Mucosa of descending colon (tissue), 3 donors: ENCODE data around the gene NOSIP. TPM values are rescaled to one million over a fixed set of nuclear protein-coding genes. Genes with fewer than 3 reads are reported as not detected.
"Not testable (repeated sequence)": the region's sequence is repeated elsewhere in the genome, so short reads cannot be mapped to it uniquely, and the experiment has no call there.

Source experiments
- ATAC-seq: fragments of 200-7000 bp; cut with Tn5 transposase; one replicate; pipeline ENCODE4 v1.9.1; 2020; ENCODE audit warnings: mild to moderate bottlenecking, moderate library complexity
- DNase-seq, 3 donors: peaks; one replicate each; pipeline ENCODE4 v3.0.0-alpha.2; 2020
- H3K36me3 ChIP-seq: fragments of 200-600 bp; one replicate; pipeline ENCODE4 v1.8.0; 2021; ENCODE audit warnings: low read depth, mild to moderate bottlenecking
- H3K4me1 ChIP-seq: fragments of 200-600 bp; one replicate; pipeline ENCODE4 v1.8.0; 2021; ENCODE audit warnings: low read depth, mild to moderate bottlenecking
- H3K4me3 ChIP-seq: fragments of 200-600 bp; one replicate; pipeline ENCODE4 v1.8.0; 2021; ENCODE audit warnings: mild to moderate bottlenecking
- H3K9me3 ChIP-seq: fragments of 200-600 bp; one replicate; pipeline ENCODE4 v1.8.0; 2021; ENCODE audit warnings: mild to moderate bottlenecking
- intact Hi-C, 2 donors: fragments of 100-400 bp; cut with DNase I in 1 of 2; cut with micrococcal nuclease in 1 of 2; formaldehyde crosslinking; loops; one replicate each; pipeline versions ENCODE4 v1.11.0 to v1.11.1; 2022; cut with DNase I, micrococcal nuclease
- long read RNA-seq, 2 donors: library from polyadenylated mRNA; unstranded; transcript quantifications; one replicate each; pipeline ENCODE4 v2.0.0, GENCODE V29; 2019 to 2021
- total RNA-seq, 3 donors: library from RNA; stranded (reverse); fragmentation: NEBNext Ultra II Directional in 2 of 3; extraction: Animal tissue kit (Norgen Biotek cat#: 25700) in 2 of 3; gene quantifications; one replicate each; pipeline versions ENCODE4 v1.2.1 to v1.2.4, GENCODE V29; 2021 to 2023
- TF ChIP-seq, protein P1 (sequence below): fragments of 200-600 bp; IDR thresholded peaks from one replicate; pipeline ENCODE4 v1.8.0; 2022; ENCODE audit warnings: antibody characterized with exemption, mild to moderate bottlenecking
- donor health status: DM: no; HTN: no; CAD: no; lungs with moderate emphysema.
- donor health status: DM: no; HTN: no; CAD: no.
- donor health status: DM: no; HTN: yes; CAD: no.

Gene NOSIP
- 10 to 100 TPM; 59.2 to 72.5 (median 66.3) TPM for total RNA-seq
- long read RNA-seq, donor 1, transcript NOSIP-204 (9 exons, 1,005 nt) = major isoform, 21 of 36 reads
- long read RNA-seq, donor 1, partial matches to known transcripts = 8 of 36 reads
- long read RNA-seq, donor 1, other reads (novel, unspliced or antisense) = 4 of 36 reads
- long read RNA-seq, donor 2, transcript NOSIP-204 (9 exons, 1,005 nt) = major isoform, 20 of 42 reads
- long read RNA-seq, donor 2, partial matches to known transcripts = 12 of 42 reads
- long read RNA-seq, donor 2, other reads (novel, unspliced or antisense) = 7 of 42 reads

- DNase-seq = peak; percentile 96 to 97 (median 97)
- no peaks in the 10 kb centered on the region for H3K36me3 ChIP-seq
- H3K4me1 ChIP-seq = peaks cover 9% of the 10 kb centered on the region
- intact Hi-C loops = loop anchor here in 1 of 2 donors (10.0 kb wide), 1 partner anchor 104 kb away; the partner anchor contains the start of gene ADM5
- no peaks in the 10 kb centered on the region for H3K9me3 ChIP-seq
- ATAC-seq = peak; percentile 98
- H3K4me3 ChIP-seq = peak within 1 kb of the TSS; percentile 52
- TF ChIP-seq, protein P1, sequence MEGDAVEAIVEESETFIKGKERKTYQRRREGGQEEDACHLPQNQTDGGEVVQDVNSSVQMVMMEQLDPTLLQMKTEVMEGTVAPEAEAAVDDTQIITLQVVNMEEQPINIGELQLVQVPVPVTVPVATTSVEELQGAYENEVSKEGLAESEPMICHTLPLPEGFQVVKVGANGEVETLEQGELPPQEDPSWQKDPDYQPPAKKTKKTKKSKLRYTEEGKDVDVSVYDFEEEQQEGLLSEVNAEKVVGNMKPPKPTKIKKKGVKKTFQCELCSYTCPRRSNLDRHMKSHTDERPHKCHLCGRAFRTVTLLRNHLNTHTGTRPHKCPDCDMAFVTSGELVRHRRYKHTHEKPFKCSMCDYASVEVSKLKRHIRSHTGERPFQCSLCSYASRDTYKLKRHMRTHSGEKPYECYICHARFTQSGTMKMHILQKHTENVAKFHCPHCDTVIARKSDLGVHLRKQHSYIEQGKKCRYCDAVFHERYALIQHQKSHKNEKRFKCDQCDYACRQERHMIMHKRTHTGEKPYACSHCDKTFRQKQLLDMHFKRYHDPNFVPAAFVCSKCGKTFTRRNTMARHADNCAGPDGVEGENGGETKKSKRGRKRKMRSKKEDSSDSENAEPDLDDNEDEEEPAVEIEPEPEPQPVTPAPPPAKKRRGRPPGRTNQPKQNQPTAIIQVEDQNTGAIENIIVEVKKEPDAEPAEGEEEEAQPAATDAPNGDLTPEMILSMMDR = no peak
These were observed at the start of gene NOSIP for GRCh38 chr19:49580264-49581006. Gene NOSIP (minus strand): TSS chr19:49580556. CDS start chr19:49560691, 19,865 bp downstream.

DNA sequence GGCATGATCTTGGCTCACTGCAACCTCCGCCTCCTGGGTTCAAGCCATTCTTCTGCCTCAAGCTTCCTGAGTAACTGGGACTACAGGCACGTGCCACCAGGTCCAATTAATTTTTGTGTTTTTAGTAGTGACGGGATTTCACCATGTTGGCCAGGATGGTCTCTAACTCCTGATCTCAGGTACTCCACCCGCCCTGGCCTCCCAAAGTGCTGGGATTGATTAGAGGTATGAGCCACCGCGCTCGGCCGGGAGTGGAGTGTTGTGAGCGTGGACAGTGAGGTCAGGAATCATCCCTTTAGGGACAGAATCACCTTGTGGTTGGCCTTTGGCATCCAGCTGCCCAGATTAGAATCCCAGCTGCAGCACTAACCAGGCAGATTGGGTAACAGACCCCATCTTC lies 49.3 kb upstream of the NOSIP start:
- ATAC-seq (no peak), DNase-seq (no peak)
- no peak overlapping the region for H3K4me3 ChIP-seq
- TF ChIP-seq, protein P1 = no peak
- intact Hi-C loops = no loop called here
- H3K4me1 ChIP-seq = no peaks in the 10 kb centered on the region
- no peaks in the 10 kb centered on the region for H3K36me3 ChIP-seq
- no peaks in the 10 kb centered on the region for H3K9me3 ChIP-seq

DNA sequence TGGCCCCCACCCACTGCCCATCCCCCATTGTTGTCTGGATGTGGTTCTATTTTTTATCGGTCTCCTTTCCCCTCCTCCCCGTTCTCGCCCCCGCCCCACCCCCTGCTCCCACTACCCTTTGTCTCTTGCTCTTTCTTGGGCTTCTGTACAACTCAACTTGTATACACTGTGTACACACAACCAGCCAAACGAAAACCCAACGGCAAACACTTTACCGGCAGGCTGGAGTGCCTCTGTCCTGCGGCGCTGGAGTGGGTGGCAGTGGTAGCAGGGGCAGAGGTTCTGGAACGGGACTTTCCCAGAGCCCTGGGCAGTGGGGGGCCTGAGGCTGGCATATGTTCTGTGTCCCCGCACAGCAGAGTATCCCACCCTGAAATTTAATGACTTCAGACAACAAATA lies 45.9 kb upstream of the NOSIP start:
- TF ChIP-seq, protein P1 = no peak
- no peaks in the 10 kb centered on the region for H3K9me3 ChIP-seq
- no peak overlapping the region for H3K4me3 ChIP-seq
- intact Hi-C loops = no loop called here
- no peaks in the 10 kb centered on the region for H3K36me3 ChIP-seq
- ATAC-seq (no peak), DNase-seq (no peak)
- no peaks in the 10 kb centered on the region for H3K4me1 ChIP-seq

DNA sequence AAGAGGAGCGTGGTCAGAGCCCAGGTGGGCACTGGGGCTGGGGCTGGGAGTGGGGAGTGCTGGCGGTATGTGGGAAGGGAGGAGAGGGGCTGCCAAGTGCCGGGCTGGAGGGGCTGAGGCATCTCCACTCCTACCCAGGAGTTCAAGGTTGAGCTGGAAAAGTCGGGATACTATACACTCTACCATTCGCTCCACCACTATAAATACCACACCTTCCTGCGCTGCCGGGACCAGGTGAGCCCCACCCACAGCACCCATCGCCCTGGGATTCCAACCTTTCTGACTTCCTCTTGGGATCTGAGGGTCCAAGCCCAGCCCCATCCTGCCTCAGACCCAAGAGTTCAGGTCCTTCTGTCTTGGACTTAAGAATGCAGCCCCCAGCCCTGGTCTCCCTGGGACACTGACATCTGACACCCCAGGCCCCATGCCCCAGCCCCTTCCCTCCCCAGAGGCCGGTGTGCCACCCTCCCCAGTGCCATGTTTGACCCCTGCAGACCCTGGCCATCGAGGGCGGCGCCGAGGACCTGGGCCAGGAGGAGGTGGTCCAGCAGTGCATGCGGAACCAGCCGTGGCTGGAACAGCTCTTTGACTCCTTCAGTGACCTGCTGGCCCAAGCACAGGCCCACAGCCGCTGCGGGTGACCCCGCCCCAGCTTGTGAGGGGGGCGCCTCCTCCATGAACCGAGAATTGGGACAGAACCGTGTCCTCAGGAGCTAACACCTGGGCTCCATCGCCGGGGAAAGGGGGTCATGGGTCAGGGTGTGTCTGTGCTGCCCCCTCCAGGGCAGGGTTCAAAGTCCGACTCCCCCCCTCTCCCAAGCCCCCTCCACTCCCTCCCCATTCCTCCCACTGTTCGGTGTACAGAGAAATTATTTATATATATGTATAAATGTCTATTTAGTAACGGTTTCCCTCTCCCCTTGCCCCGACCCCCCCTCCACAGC lies 44.9 kb upstream of the NOSIP start:
- peak; percentile 34 for ATAC-seq
- H3K9me3 ChIP-seq = no peaks in the 10 kb centered on the region
- no peaks in the 10 kb centered on the region for H3K4me1 ChIP-seq
- intact Hi-C loops = no loop called here
- TF ChIP-seq, protein P1 = no peak
- no peak for DNase-seq
- H3K36me3 ChIP-seq = no peaks in the 10 kb centered on the region
- H3K4me3 ChIP-seq = no peak overlapping the region

DNA sequence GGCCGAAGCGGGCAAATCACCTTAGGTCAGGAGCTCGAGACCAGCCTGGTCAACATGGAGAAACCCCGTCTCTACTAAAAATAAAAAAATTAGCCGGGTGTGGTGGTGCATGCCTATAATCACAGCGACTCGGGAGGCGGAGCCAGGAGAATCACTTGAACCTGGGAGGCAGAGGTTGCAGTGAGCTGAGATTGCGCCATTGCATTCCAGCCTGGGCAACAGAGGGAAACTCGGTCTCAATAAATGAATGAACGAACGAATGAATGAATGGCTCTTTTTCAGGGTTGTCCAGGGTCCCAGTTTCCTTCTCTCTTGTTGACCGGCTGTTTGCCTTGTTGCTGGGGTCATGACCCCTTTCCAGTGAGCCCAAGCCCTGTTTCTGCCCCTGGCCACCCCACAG lies 37.5 kb upstream of the NOSIP start:
- H3K9me3 ChIP-seq, H3K4me3 ChIP-seq, DNase-seq, ATAC-seq, H3K4me1 ChIP-seq, intact Hi-C loops, H3K36me3 ChIP-seq: not testable (repeated sequence)
